ENCODE results near the gene ZNF778. TPM values are rescaled to one million over a fixed set of nuclear protein-coding genes. Genes with fewer than 3 reads are reported as not detected.

ZNF778 gene
- polyA plus RNA-seq, 1 of the 3 experiments (the other 2 are of a cell fraction), result 10.8 TPM

GRCh38 chr16:89279666-89280481 lies 62.4 kb downstream of the ZNF778 start:
- peaks cover 15% of the 10 kb centered on the region; the same call in 1 of the 2 replicates for H4K20me1 ChIP-seq (ENCODE audit: insufficient read depth)
- no peak overlapping the region for H3K9ac ChIP-seq
- CTCF ChIA-PET, result interaction anchor here (0.9 to 1.3 kb wide), 4 partner anchors 9 to 14 kb away, joined by 3 to 5 read pairs (median 4); no protein-coding TSS in a partner anchor
- no peak overlapping the region for H3K4me2 ChIP-seq
- H2AFZ ChIP-seq (ENCODE audit: low read depth), result no peak overlapping the region
- peaks cover 16% of the 10 kb centered on the region for H3K79me2 ChIP-seq (ENCODE audit: insufficient read depth)
- no peak for DNase-seq
- POLR2A ChIA-PET, result no interaction called here
- no peak overlapping the region for H3K27ac ChIP-seq (ENCODE audit: low read depth in 2 of 2, low read length in 1 of 2)
- 99% methylated on average over 32 of the region's 65 CpGs for WGBS (ENCODE audit: low lambda C conversion rate)
- H3K4me1 ChIP-seq (ENCODE audit: control insufficient read depth in 1 of 2, insufficient read depth in 2 of 2, low read depth in 1 of 2, low read length in 1 of 2), result no peaks in the 10 kb centered on the region
- no peaks in the 10 kb centered on the region for H3K27me3 ChIP-seq (ENCODE audit: insufficient read depth)
- H3K36me3 ChIP-seq (replicated peaks in 1 of 2; ENCODE audit: control insufficient read depth in 1 of 2, insufficient read depth in 2 of 2, low read length in 1 of 2), result peaks cover 24 to 77% of the 10 kb centered on the region in 2 experiments
- no peak overlapping the region for H3K4me3 ChIP-seq (ENCODE audit: low read depth in 2 of 2, low read length in 1 of 2)
- H3F3A ChIP-seq (replicated peaks; ENCODE audit: insufficient read depth), result no peaks in the 10 kb centered on the region
- TF ChIP-seq CHD2 (IDR thresholded peaks at IDR 0.05; ENCODE audit: low read length, partially characterized antibody) (no peak), RAD21 (IDR thresholded peaks at IDR 0.05; ENCODE audit: low read length) (no peak), EP300 (IDR thresholded peaks at IDR 0.05; ENCODE audit: borderline replicate concordance in 1 of 2, low read depth in 1 of 2, low read length in 1 of 2) (no peak), NFIC (IDR thresholded peaks at IDR 0.05; ENCODE audit: borderline replicate concordance) (no peak), TAF1 (IDR thresholded peaks at IDR 0.05; ENCODE audit: borderline replicate concordance, low read depth, low read length) (no peak), MAX (IDR thresholded peaks at IDR 0.05; ENCODE audit: low read depth) (no peak), SMC3 (IDR thresholded peaks at IDR 0.05; ENCODE audit: low read depth, low read length) (no peak), FOXM1 (IDR thresholded peaks at IDR 0.05; ENCODE audit: low read depth) (no peak), JUND (IDR thresholded peaks at IDR 0.05) (no peak), USF2 (IDR thresholded peaks at IDR 0.05; ENCODE audit: borderline replicate concordance, low read depth, low read length) (no peak), ELF1 (IDR thresholded peaks at IDR 0.05) (no peak)
- H3K9me3 ChIP-seq, result no peaks in the 10 kb centered on the region
- no peaks in the 10 kb centered on the region for H3K9me2 ChIP-seq

GRCh38 chr16:89280546-89281188 lies 63.2 kb downstream of the ZNF778 start:
- no peaks in the 10 kb centered on the region for H3F3A ChIP-seq (replicated peaks; ENCODE audit: insufficient read depth)
- peaks cover 29 to 79% of the 10 kb centered on the region in 2 experiments for H3K36me3 ChIP-seq (replicated peaks in 1 of 2; ENCODE audit: control insufficient read depth in 1 of 2, insufficient read depth in 2 of 2, low read length in 1 of 2)
- ChIA-PET POLR2A (no interaction called here), CTCF (interaction anchor here (1.0 to 1.3 kb wide), 3 partner anchors 8 to 13 kb away, joined by 3 to 4 read pairs (median 4); no protein-coding TSS in a partner anchor)
- peaks cover 15% of the 10 kb centered on the region; the same call in 1 of the 2 replicates for H4K20me1 ChIP-seq (ENCODE audit: insufficient read depth)
- no peak overlapping the region for H2AFZ ChIP-seq (ENCODE audit: low read depth)
- no peak overlapping the region for H3K4me3 ChIP-seq (ENCODE audit: low read depth in 2 of 2, low read length in 1 of 2)
- H3K27me3 ChIP-seq (ENCODE audit: insufficient read depth), result no peaks in the 10 kb centered on the region
- no peak overlapping the region for H3K4me2 ChIP-seq
- no peak overlapping the region for H3K9ac ChIP-seq
- peaks cover 16% of the 10 kb centered on the region for H3K79me2 ChIP-seq (ENCODE audit: insufficient read depth)
- H3K4me1 ChIP-seq (ENCODE audit: control insufficient read depth in 1 of 2, insufficient read depth in 2 of 2, low read depth in 1 of 2, low read length in 1 of 2), result no peaks in the 10 kb centered on the region
- no peak for DNase-seq
- no peaks in the 10 kb centered on the region for H3K9me3 ChIP-seq
- no peaks in the 10 kb centered on the region for H3K9me2 ChIP-seq
- no peak overlapping the region for H3K27ac ChIP-seq (ENCODE audit: low read depth in 2 of 2, low read length in 1 of 2)
- TF ChIP-seq FOXJ3 (CRISPR knock-in tag; IDR thresholded peaks at IDR 0.05), result no peak
- TF ChIP-seq CTCF (IDR thresholded peaks at IDR 0.05), result no peak
- no peak for TF ChIP-seq JUND (IDR thresholded peaks at IDR 0.05)
- no peak for TF ChIP-seq USF1 (IDR thresholded peaks at IDR 0.05; ENCODE audit: borderline replicate concordance, low read depth)
- TF ChIP-seq TEAD4 (IDR thresholded peaks at IDR 0.05; ENCODE audit: borderline replicate concordance, insufficient read depth), result no peak
- TF ChIP-seq CHD2 (IDR thresholded peaks at IDR 0.05; ENCODE audit: low read length, partially characterized antibody), result no peak
- TF ChIP-seq NFIC (IDR thresholded peaks at IDR 0.05; ENCODE audit: borderline replicate concordance), result no peak
- no peak for TF ChIP-seq GABPA (IDR thresholded peaks at IDR 0.05; ENCODE audit: low read depth)
- no peak for TF ChIP-seq RAD21 (IDR thresholded peaks at IDR 0.05; ENCODE audit: low read length)
- no peak for TF ChIP-seq RFX5 (IDR thresholded peaks at IDR 0.05; ENCODE audit: low read length)
- WGBS (ENCODE audit: low lambda C conversion rate), result 92% methylated on average over 24 of the region's 44 CpGs
